SHP77 (cell line): ENCODE data around the gene INPP5D.

Experiments used
- DNase-seq, 2 experiments: peaks; one replicate each; lab custom pipeline; 2025; lab: John Stamatoyannopoulos, UW

INPP5D gene

DNA sequence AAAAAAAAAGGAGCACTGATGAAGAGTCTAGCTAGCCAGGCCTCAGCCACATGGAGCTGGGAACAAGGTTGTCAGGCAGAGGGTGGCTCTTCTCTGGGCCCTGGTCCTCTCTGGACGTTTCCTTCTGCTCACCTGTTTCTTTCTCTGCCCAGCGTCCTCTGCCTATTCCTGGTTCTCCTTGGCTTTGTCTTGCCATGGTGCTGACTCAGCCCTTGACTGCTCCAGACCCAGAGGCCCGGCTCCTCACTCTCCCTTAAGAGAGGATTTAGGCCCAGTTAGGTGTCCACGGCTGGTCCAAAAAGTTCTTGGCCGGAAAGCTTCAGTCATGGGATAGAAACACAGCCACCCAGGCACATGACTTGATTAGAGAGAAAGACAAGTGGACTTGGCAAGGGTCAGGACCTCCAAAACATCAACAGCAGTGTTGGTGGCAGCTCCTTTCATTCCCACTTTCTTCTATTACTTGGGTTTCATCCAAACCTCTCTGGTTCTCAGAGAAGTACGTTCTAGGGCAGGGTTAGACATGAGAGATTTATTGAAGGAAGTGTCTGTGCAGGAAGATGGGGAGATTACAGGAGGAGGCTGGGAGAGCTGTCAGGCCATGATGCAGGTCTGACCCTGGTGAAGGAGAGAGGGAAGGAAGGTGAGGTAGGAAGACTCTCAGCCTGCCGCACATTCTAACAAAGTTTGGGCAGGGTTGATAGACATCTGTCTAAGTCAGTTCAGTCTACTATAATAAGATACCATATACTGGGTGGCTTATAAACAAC lies 176.9 kb downstream of the INPP5D start:
- DNase-seq = no peak

DNA sequence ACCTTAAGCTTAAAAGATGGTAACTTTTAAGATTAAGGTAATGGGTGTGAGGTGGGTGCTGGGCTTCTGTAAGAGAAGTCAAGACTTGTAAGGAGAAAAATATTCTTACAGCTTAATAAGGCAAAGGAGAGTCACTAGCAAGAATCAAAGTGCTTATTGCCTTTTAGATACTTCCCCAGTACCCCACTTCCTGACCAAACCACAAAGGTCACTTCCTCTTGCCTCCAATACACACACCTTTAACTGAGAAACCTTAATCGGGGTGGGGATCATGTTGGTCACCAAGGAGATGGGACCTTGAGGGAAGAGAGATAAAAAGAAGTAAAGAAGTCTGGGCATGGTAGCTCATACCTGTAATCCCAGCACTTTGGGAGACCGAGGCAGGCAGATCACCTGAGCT lies 180.8 kb downstream of the INPP5D start:
- no peak for DNase-seq

DNA sequence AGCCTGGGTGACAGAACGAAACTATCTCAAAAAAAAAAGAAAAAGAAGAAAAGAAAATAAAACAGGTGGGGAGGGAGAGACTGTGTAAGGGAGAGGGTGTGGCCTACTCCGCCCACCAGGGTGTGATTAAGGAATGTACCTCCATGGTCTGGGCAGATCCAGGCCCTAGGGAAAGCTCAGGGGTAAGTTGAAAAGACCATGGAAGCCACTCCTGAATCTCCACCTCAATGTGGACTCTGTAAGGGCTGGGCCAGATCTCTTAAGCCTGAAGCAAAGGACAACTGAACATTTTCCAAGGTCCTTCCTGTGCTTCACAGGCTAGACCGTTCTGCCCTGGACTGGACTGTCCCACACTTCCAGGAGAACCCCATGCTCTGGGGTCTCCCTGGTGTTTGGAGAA lies 181.7 kb downstream of the INPP5D start:
- no peak for DNase-seq

DNA sequence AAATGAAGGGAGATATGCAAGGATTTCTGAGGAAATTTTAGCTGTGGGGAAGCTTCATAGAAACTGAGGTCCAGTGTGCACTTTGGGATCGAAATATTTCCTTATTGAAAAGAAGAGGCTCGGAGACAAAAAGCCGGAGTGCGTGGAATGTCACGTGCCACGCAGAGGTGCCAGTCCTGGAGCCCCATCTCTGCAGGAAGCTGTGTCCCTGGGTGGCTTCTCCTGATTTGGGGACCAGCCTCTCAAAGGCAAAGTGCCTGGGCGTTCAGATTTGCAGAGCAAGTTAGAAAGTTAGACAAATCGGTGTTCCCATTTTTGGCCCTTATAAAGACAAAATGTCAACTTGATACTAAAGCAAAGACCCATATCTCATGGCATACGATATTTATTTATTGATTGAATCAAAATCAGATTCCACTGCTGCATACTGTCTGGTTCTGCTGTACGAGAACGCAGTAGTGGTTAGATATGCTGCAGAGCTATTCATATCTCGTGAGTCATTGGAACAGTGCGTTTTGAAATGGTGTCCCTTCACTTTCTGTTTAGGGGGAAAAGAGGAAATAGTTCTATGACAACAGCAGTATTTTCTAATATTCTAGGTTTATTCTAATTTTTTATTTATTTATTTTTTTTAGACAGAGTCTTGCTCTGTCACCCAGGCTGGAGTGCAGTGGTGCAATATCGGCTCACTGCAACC lies 182.2 kb downstream of the INPP5D start:
- no peak for DNase-seq

DNA sequence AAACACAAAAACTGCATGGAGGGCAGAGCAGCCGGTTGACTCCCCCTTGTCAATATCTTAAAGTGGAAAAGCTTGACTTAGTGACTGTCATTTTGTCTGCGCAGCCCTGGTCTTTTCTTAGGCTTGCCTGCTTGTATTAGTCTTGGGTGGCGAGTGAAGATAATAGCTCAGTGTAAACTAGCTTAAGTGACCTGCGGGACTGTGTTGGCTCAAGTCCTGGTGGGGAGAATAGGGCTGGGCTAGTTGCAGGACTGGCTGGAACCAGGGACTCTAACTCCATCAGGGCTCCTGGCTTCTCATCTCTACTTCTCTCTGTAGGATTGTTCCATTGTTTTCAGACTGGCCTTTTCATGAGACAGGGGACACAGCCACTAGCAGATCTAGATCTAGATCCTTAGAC lies 183.2 kb downstream of the INPP5D start:
- no peak for DNase-seq

DNA sequence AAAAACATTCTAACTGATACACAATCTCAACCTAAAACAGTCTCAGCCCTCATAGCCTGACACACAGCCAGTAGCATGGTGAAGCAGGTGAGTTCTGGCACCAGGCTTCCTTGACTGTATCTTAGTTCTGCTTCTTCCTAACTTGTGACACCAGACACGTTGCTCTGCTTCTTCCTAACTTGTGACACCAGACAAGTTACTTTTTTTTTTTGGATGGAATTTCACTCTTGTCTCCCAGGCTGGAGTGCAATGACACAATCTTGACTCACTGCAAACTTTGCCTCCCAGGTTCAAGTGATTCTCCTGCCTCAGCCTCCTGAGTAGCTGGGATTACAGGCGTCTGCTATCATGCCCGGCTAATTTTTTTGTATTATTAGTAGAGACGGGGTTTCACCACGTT lies 184.7 kb downstream of the INPP5D start:
- no peak for DNase-seq

DNA sequence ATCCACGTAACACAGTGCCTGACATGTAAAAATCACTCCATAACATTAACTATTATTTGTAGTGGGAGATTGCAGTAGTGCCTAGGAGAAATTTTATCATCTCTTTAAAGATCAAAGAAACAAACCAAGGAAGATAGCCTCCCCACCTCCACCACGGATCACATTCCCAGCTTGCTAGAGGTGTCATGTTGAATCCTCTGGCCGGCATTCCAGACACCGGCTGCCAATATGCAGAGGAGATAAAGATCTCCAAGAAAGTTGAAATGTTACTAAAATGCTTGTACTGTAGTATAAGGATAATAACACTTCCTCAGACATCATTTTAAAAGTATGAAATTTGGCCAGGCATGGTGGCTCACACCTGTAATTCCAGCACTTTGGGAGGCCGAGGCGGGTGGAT lies 185.3 kb downstream of the INPP5D start:
- no peak for DNase-seq

DNA sequence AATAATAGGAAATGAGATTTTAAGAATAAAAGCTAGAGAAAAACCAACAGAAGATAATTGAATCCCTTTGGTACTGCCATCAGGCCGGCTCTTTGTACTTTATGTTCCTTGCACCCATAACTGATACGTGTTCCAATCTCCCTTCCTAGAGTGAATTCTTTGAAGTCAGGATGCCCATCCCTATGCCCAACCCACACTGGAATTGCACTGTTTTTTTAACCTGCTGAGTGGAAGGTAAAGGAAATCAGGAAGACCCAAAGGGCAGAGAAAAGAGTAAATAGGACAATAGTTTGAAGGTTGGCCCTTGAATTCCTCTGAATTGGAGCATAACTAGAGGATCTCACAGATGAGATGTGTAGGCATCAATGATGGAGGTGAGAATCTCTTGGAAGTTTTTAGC lies 187.0 kb downstream of the INPP5D start:
- DNase-seq = no peak

DNA sequence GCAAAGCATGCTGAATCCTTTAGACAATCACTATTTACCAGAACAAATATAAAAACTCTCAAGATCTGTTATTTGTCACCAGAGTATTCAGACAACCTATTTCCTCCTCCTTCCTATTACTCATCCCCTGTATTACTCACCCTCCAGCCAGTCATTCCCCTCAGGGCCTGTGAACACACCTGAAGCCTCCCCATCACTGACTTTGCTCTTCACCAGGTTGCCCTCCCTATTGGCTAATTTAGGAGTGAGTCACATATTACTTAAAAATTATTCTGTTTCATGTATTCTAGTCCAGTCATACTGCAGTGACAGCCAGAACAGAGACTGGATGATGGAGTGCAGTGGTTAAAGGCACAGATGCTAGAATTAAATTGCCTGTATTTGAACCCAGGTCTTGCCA lies 187.6 kb downstream of the INPP5D start:
- DNase-seq = no peak

DNA sequence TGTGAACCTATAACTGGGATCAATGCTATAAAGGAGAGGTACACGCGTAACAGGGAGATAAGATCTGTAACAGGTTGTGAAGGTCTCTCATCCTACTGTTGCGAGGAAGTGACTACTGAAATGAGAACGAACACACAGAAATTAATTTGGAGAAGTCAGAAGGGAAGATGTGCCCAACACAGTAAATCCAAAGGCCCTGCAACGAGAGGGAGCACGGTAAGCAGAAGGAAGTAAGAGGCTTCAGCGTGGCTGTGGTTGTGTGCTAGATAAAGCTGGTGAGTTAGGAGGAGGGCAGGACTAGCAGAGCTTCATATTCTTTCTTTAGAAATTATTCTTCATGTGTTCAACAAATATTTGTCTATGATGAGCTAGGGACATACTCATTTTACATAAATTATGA lies 188.9 kb downstream of the INPP5D start:
- DNase-seq = no peak

DNA sequence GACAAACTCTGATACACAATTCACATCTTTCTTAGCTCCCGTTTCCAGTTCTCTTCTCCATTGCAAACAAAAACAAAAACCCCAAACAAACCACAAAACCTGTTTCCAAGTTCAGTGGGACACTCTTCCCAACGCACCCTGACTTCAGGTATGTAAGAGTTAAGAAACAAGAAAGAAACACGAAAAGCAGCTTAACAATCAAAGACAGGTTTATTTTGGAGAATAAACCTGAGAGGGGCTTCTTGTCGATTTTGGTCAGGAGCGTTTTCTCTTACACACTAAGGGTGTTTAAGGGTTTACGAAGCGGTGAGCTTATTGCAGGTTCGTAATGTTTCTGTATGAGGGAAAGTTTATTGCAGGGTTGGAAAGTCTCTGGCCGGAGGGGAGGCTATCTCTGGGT lies 190.4 kb downstream of the INPP5D start:
- no peak for DNase-seq

DNA sequence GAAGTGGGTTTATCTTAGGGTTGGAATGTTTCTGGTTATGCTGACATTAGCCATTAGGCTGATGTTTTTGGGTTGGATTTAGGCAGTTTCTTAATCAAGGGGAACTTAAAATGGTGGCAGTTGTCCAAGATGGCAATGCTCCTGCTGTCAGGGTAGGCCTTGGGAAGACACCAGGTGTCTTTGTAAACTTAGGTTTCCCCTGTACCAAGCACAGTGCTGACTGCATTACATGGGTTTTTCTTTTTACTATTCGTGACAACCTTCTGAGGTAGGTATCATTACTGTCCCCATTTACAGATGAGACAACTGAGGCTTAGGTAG lies 190.8 kb downstream of the INPP5D start:
- no peak for DNase-seq

DNA sequence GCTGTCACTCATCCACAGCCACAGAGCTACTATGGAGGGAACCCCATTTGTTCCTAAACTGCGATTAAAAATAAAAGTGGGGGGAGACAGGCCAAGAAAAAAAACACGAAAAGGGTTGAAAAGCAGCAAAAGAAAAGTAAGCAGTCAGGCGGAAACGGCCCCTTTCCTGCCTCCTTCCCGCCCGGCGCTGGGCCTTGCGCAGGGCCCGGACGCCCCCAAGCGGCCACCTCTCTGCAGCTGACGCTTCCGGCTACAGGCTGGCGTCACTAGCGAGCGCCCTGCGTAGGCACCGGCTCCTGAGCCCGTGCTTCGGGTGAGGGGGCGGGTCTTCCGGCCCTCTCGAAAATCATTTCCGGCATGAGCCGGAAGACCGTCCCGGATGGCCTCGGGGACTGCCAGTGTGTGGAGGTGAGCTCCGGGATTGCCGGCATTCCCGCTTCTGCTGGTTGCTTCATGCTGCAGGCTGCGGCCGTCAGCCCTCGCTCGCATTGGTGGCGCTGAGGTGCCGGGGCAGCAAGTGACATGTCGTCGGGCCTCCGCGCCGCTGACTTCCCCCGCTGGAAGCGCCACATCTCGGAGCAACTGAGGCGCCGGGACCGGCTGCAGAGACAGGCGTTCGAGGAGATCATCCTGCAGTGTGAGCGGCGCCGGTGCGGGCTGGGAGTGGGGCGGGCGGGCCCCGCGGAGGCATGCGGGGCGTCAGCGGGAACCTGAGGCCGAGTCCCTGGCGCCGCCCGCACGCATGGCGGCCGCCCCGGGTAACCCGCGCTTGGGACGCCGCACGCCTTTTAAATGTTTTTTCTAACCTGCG lies 191.4 kb downstream of the INPP5D start, which contains the start of gene ATG16L1:
Gene ATG16L1, plus strand, starts transcription at position 368 of the 811 bp plus-strand sequence. Its CDS starts 155 bp downstream, at position 523.
- DNase-seq = peak; percentile 89 to 96

DNA sequence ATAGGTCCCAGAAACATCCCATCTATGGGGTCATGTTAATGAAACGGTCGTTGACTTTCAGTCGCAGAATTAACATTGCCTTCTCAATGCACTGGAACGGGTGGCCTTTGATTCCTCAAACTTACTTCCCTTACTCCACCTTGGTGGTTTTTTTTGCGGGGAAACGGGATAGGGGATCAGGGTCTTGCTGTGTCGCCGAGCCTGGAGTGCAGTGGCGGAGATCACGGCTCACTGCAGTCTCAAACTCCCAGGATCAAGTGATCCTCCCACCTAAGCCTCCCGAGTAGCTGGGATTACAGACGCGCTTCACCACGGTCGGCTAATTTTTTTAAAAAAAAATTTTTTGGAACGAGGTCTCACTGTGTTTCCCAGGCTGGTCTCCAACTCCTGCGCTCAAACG lies 192.1 kb downstream of the INPP5D start:
- no peak for DNase-seq

DNA sequence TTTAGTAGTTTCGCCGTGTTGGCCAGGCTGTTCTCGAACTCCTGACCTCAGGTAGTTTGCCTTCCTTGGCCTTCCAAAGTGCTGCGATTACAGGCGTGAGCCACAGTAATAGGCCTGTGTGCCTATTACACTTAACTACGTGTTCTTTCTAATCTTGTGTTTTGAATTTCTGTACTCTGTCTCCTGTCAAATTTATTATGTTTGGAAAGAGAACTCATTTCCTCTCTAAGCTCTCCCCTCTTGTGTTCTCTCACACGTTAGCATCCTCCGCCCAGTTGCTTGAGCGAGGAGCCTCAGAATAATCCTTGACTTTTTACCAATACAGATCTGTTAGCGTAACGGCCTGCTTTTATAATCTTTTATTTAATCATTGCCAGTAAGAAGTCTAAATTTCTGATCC lies 195.0 kb downstream of the INPP5D start:
- DNase-seq = no peak

DNA sequence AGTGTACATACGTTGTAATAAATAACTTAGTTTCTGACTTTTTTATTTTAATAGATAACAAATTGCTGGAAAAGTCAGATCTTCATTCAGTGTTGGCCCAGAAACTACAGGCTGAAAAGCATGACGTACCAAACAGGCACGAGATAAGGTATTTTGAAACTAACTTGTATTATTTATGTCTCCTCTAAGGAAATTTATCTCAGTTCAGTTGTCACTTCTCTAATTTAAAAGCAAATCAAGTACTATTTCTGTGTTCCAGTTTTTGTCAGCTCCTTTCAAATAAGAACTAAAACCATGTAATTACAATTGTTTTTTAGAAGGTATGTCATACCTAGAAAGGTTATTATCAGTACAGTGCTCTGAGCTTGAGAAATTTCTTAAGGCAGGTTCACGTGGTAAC lies 195.9 kb downstream of the INPP5D start:
- DNase-seq = no peak
